Measurements from ENCODE around the gene TH. TPM values are rescaled to one million over a fixed set of nuclear protein-coding genes. Genes with fewer than 3 reads are reported as not detected.
A peak's percentile ranks its signal among the peaks of the same experiment; 100 is the strongest.

The TH gene
- total and polyA plus RNA-seq, 2 of the 8 experiments (the other 6 are each of a cell fraction or from before 2014, with no cell fraction given), result 0.09 TPM; not detected in 1

GRCh38 chr11:2154889-2155288 is 16.7 kb downstream of the TH start:
- Histone ChIP-seq H3K36me3 (ENCODE audit: control insufficient read depth in 2 of 4, insufficient read depth in 4 of 4, low read length in 3 of 4) (no peaks in the 10 kb centered on the region), H4K5ac (ENCODE audit: insufficient read length, low read depth, low read length) (no peak overlapping the region), H2BK15ac (ENCODE audit: low read length) (no peak overlapping the region), H3K4me3 (ENCODE audit: extremely low read depth in 1 of 4, insufficient read depth in 2 of 4, low read depth in 3 of 4, low read length in 4 of 4) (no peak overlapping the region), H3K79me1 (ENCODE audit: low read depth, low read length) (no peaks in the 10 kb centered on the region), H3K9ac (replicated peaks in 1 of 4; ENCODE audit: extremely low read depth in 1 of 4, low read depth in 3 of 4, low read length in 3 of 4) (no peak overlapping the region), H4K20me1 (replicated peaks in 1 of 2; ENCODE audit: control insufficient read depth in 1 of 2, insufficient read depth in 2 of 2, low read length in 2 of 2) (peaks cover 0 to 1% of the 10 kb centered on the region in 2 experiments), H3K18ac (ENCODE audit: extremely low read depth, low read length) (no peak overlapping the region), H3K4ac (replicated peaks; ENCODE audit: insufficient read length, low read depth, low read length) (peak overlapping the region; percentile 7), H2BK5ac (ENCODE audit: low read depth, low read length) (no peak overlapping the region), H3K4me1 (replicated peaks in 1 of 4; ENCODE audit: control insufficient read depth in 3 of 4, insufficient read depth in 4 of 4, low read length in 3 of 4) (peaks cover 0 to 2% (median under 1%) of the 10 kb centered on the region in 4 experiments; a peak in 3 of 7 replicates), H3K23me2 (ENCODE audit: low read depth, low read length) (no peaks in the 10 kb centered on the region), H2AFZ (ENCODE audit: low read length) (no peak overlapping the region), H3K79me2 (ENCODE audit: control insufficient read depth in 1 of 2, insufficient read depth in 2 of 2, low read length in 2 of 2) (no peaks in the 10 kb centered on the region), H3K23ac (ENCODE audit: insufficient read length) (no peak overlapping the region), H3K27me3 (replicated peaks in 1 of 4; ENCODE audit: control insufficient read depth in 3 of 4, extremely low read depth in 1 of 4, insufficient read depth in 3 of 4, low read length in 3 of 4) (peaks cover 0 to 3% (median 2%) of the 10 kb centered on the region in 4 experiments; a peak in 3 of 7 replicates), H3K14ac (ENCODE audit: insufficient read length) (no peak overlapping the region), H2BK12ac (ENCODE audit: low read depth, low read length) (no peak overlapping the region), H3K27ac (ENCODE audit: low read depth, low read length) (no peak overlapping the region), H2AK5ac (ENCODE audit: low read depth, low read length) (no peak overlapping the region), H2BK20ac (ENCODE audit: low read length) (no peak overlapping the region), H4K91ac (replicated peaks; ENCODE audit: insufficient read length, low read length) (no peak overlapping the region), H2BK120ac (replicated peaks; ENCODE audit: low read depth, low read length) (no peak overlapping the region), H3K4me2 (ENCODE audit: insufficient read depth in 1 of 2, low read depth in 2 of 2, low read length in 2 of 2) (no peak overlapping the region), H3K56ac (replicated peaks; ENCODE audit: insufficient read length, low read depth, low read length) (no peak overlapping the region), H3K9me3 (ENCODE audit: insufficient read depth in 2 of 2, low read depth in 1 of 2, low read length in 1 of 2) (no peaks in the 10 kb centered on the region), H4K8ac (ENCODE audit: extremely low read depth, insufficient read depth, low read length) (no peak overlapping the region)
- no peak for DNase-seq (ENCODE audit: low read depth in 1 of 2, low spot score in 2 of 2)
- ChIA-PET POLR2A (ENCODE audit: partially characterized antibody) (no interaction called here), CTCF (ENCODE audit: partially characterized antibody) (interaction anchor here (0.6 to 18.5 kb wide), 28 partner anchors 11 to 513 kb away, joined by 3 to 551 read pairs (median 24); partner anchors contain the start of genes IGF2, INS, LSP1 and MRPL23)
- no peak for FAIRE-seq
- 88% methylated on average over 6 of the region's 17 CpGs; no CpG with 5 or more reads in 1 of the 2 experiments for WGBS, 2 experiments (ENCODE audit: extremely low coverage in 1 of 2, insufficient coverage in 1 of 2, insufficient read length in 1 of 2, insufficient replicate concordance in 2 of 2, low coverage in 1 of 2, low lambda C conversion rate in 2 of 2, missing lambda C conversion rate in 1 of 2)
- TF ChIP-seq SP2 (IDR thresholded peaks at IDR 0.05; ENCODE audit: low read length) (no peak), SP1 (IDR thresholded peaks at IDR 0.05; ENCODE audit: low read depth, low read length) (no peak), CBX5 (IDR thresholded peaks at IDR 0.05; ENCODE audit: low read depth, low read length) (no peak), RBBP5 (IDR thresholded peaks at IDR 0.05; ENCODE audit: borderline replicate concordance, low read depth, low read length) (no peak), SAP30 (IDR thresholded peaks at IDR 0.05; ENCODE audit: insufficient read depth, insufficient replicate concordance, low read length) (no peak), TAF7 (optimal IDR thresholded peaks at IDR 0.05; ENCODE audit: borderline replicate concordance, low read depth, low read length) (no peak), RNF2 (IDR thresholded peaks at IDR 0.05; ENCODE audit: borderline replicate concordance, low read depth, low read length, missing control alignments, poor library complexity, severe bottlenecking) (no peak), EGR1 (IDR thresholded peaks at IDR 0.05; ENCODE audit: borderline replicate concordance, low read depth, low read length) (no peak), MAX (IDR thresholded peaks at IDR 0.05) (no peak)
